ENCODE measurements around the gene SLCO2A1. TPM values are rescaled to one million over a fixed set of nuclear protein-coding genes. Genes with fewer than 3 reads are reported as not detected.

The SLCO2A1 gene
- total and polyA plus RNA-seq, 2 of the 4 experiments (the other 2 are of a cell fraction) = under 0.01 to 1.5 TPM

DNA sequence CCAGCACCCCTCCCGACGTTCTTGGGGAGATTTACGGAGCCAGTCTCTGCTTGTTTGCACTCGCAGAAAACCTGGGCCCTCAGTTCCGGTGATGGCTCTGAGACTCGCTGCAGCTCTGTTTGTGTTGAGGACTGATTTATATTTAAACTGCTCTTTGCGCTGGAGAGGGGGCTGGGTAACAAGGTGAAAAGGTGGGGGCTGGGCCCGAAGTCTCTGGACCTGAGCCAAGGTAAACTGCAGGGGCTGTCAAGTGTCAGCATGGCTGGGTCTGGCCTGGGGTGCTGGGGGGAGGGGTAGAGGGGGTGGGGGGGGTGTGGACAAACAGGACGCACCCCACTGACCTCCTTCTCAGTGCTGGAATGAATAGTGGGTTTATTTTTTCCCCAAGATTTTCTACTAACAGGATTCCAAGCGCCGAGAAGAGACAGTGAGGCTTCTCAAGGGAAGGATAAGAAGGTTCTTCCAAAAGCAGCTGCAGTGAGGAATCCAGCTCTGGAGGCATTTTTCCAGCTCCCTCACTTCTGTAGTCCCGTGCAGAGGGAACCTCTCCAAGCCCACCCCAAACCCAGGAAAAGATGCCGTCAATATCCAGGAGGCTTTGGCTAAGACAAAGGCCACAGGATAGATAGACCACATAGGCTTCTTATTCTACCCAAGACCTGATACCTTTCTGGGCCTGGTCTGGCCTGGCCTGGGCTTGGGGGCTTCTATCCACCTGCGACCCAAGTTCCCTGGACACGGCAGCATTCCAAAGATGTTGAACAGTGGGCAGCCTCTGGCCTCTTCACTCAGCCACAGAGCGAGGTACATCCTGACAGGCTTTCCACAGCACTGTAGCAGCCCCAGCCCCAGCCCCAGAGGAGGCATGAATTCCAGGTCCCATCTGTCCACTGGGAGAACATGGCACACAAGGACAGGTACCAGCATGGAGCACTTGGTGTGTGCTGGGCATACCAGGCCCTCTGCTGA lies 938 bp upstream of the SLCO2A1 start (continued):
- TF ChIP-seq, protein P1, sequence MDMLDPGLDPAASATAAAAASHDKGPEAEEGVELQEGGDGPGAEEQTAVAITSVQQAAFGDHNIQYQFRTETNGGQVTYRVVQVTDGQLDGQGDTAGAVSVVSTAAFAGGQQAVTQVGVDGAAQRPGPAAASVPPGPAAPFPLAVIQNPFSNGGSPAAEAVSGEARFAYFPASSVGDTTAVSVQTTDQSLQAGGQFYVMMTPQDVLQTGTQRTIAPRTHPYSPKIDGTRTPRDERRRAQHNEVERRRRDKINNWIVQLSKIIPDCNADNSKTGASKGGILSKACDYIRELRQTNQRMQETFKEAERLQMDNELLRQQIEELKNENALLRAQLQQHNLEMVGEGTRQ (IDR thresholded peaks at IDR 0.05; ENCODE audit: low read depth, low read length) = no peak

DNA sequence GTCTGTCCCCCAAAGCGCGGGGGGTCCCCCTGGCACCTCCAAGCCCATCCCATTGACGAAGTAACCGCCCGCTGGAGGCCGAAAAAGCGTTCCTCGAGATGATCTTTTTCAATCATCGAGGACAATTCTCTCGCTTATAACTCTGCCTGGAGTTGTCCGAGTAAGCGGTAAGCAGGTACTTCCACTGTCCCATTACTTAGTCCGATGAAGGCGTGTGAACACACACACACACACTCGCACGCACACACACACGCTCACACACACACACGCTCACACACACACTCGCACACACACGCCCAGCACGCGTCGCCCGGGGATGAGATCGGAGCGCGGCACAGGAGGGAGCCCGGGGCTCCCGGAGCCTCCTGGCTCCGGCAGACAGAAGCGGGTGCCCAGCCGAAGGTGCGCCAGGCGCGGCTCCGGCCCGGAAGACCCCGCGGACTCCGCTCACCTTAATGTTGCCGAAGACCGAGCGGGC lies 430 bp downstream of the SLCO2A1 start:
- Histone ChIP-seq H3K27ac (ENCODE audit: insufficient read depth, low read length) (no peak overlapping the region; the same call in 1 of the 2 replicates), H3K9ac (ENCODE audit: low read depth, low read length) (peak overlapping the region; percentile 45; the same call in 1 of the 2 replicates), H3K14ac (replicated peaks; ENCODE audit: low read depth, low read length) (no peak overlapping the region), H3K4me2 (ENCODE audit: low read depth, low read length) (peak overlapping the region; percentile 99), H4K20me1 (ENCODE audit: insufficient read depth, low read length) (no peaks in the 10 kb centered on the region), H3K23ac (ENCODE audit: low read depth, low read length) (peak overlapping the region; percentile 70), H3K4me3 (ENCODE audit: insufficient read depth, low read depth, low read length) (peak overlapping the region; percentile 56), H2BK5ac (ENCODE audit: low read depth, low read length, poor library complexity, severe bottlenecking) (no peak overlapping the region), H3K27me3 (ENCODE audit: control insufficient read depth, insufficient read depth, low read length) (peaks cover 14% of the 10 kb centered on the region), H4K5ac (ENCODE audit: low read depth, low read length) (no peak overlapping the region), H3K56ac (ENCODE audit: extremely low read depth, insufficient read depth, low read length) (no peak overlapping the region), H2BK120ac (ENCODE audit: low read depth, low read length) (peak overlapping the region; percentile 41; the same call in 1 of the 2 replicates), H3K9me1 (ENCODE audit: insufficient read depth, low read length) (peaks cover 3% of the 10 kb centered on the region; the same call in 1 of the 2 replicates), H3K9me3 (ENCODE audit: control insufficient read depth, insufficient read depth, low read length) (no peaks in the 10 kb centered on the region), H3K36me3 (ENCODE audit: control insufficient read depth, insufficient read depth, low read length) (no peaks in the 10 kb centered on the region), H3K4ac (ENCODE audit: low read depth, low read length) (0 out of 2 replicates have a peak overlapping the region, but pooled peaks have one; percentile 24), H3K18ac (ENCODE audit: low read depth, low read length) (no peak overlapping the region), H2AK5ac (ENCODE audit: low read depth, low read length) (no peak overlapping the region), H3K79me1 (ENCODE audit: low read depth in 1 of 2, low read length in 2 of 2) (no peaks in the 10 kb centered on the region), H2BK20ac (ENCODE audit: low read depth, low read length) (no peak overlapping the region; the same call in 1 of the 2 replicates), H3K4me1 (ENCODE audit: control insufficient read depth, insufficient read depth, low read length) (peaks cover 2% of the 10 kb centered on the region; the same call in 1 of the 2 replicates), H2AFZ (replicated peaks; ENCODE audit: low read length, poor library complexity) (peak overlapping the region; percentile 88), H4K91ac (ENCODE audit: insufficient read depth, low read depth, low read length) (no peak overlapping the region), H4K8ac (ENCODE audit: low read depth in 2 of 2, low read length in 2 of 2) (peak overlapping the region in 1 of 2 experiments; percentile 69; a peak in 2 of 4 replicates), H2AK9ac (replicated peaks; ENCODE audit: low read depth, low read length, poor library complexity) (peak overlapping the region; percentile 55), H2BK15ac (ENCODE audit: low read depth, low read length) (peak overlapping the region; percentile 12; the same call in 1 of the 3 replicates)
- DNase-seq (peak; percentile 15), ATAC-seq (ENCODE audit: low read depth) (peak; percentile 68)
- 1% methylated on average over 27 of the region's 43 CpGs; no CpG with 5 or more reads in 1 of the 2 experiments for WGBS, 2 experiments (ENCODE audit: extremely low coverage in 2 of 2, insufficient read length in 1 of 2)
- POLR2A ChIA-PET (ENCODE audit: unreplicated experiment) = no interaction called here
- intact Hi-C loops (cut with micrococcal nuclease) (no loop called here), in situ Hi-C loops (cut with MboI; ENCODE audit: low sequenced_read_pairs) (no loop called here), dilution Hi-C loops (cut with HindIII; ENCODE audit: low sequenced_read_pairs, unreplicated experiment) (no loop called here)
- no TSS peak for BruUV-seq (replicated peaks)
- TF ChIP-seq RCOR1 (IDR thresholded peaks at IDR 0.05; ENCODE audit: insufficient replicate concordance, low read length) = no peak
- no peak for TF ChIP-seq MAFK (IDR thresholded peaks at IDR 0.05; ENCODE audit: low read depth, low read length)
- TF ChIP-seq CEBPB (IDR thresholded peaks at IDR 0.05; ENCODE audit: low read depth, low read length) = no peak
- TF ChIP-seq NFE2L2 (IDR thresholded peaks at IDR 0.05; ENCODE audit: low read depth, low read length) = no peak
- no peak for TF ChIP-seq MAZ (IDR thresholded peaks at IDR 0.05; ENCODE audit: borderline replicate concordance, low read depth, low read length)
- TF ChIP-seq RFX5 (IDR thresholded peaks at IDR 0.05; ENCODE audit: low read depth, low read length) = no peak
- TF ChIP-seq FOS (IDR thresholded peaks at IDR 0.05; ENCODE audit: low read depth, low read length) = no peak
- TF ChIP-seq POLR2A (IDR thresholded peaks at IDR 0.05; ENCODE audit: low read depth, low read length) = no peak
- no peak for TF ChIP-seq CHD1 (IDR thresholded peaks at IDR 0.05; ENCODE audit: low read depth, low read length)
- TF ChIP-seq MXI1 (IDR thresholded peaks at IDR 0.05; ENCODE audit: borderline replicate concordance, low read depth, low read length) = no peak
- no peak for TF ChIP-seq BHLHE40 (IDR thresholded peaks at IDR 0.05; ENCODE audit: low read depth, low read length)
- TF ChIP-seq SMC3 (IDR thresholded peaks at IDR 0.05; ENCODE audit: low read depth, low read length) = no peak
- CTCF ChIA-PET = no interaction called here
